Ascending aorta (tissue), 2 donors: Measurements from ENCODE around the gene CIAO2B. TPM values are rescaled to one million over a fixed set of nuclear protein-coding genes. Genes with fewer than 3 reads are reported as not detected.

Source experiments
- DNase-seq, 2 donors: peaks; one replicate each; pipeline ENCODE4 v3.0.0-alpha.2; 2019; ENCODE audit warnings: low spot score in 2 of 2
- H3K27ac ChIP-seq, 2 donors: fragments of 200-600 bp; sonication (generic); one replicate each; pipeline ENCODE4 v1.5.1; 2016 to 2017; ENCODE audit warnings: mild to moderate bottlenecking in 1 of 2
- H3K27me3 ChIP-seq: fragments of 200-600 bp; sonication (generic); one replicate; pipeline ENCODE4 v1.5.1; 2017
- H3K36me3 ChIP-seq, 2 donors: fragments of 200-600 bp; sonication (generic); one replicate each; pipeline ENCODE4 v1.5.1; 2016
- H3K4me1 ChIP-seq, 2 donors: fragments of 200-600 bp; sonication (generic); one replicate each; pipeline ENCODE4 v1.5.1; 2016 to 2017; ENCODE audit warnings: mild to moderate bottlenecking in 1 of 2
- H3K4me3 ChIP-seq, 2 donors: fragments of 200-600 bp; sonication (generic); one replicate each; pipeline ENCODE4 v1.5.1; 2016 to 2017; ENCODE audit warnings: mild to moderate bottlenecking in 1 of 2
- H3K9me3 ChIP-seq, 2 donors: fragments of 200-600 bp; sonication (generic); one replicate each; pipeline ENCODE4 v1.5.1; 2016
- intact Hi-C: fragments of 100-400 bp; cut with DNase I; formaldehyde crosslinking; loops from one replicate; pipeline ENCODE4 v1.15.1; 2023
- total RNA-seq: library from RNA; depleted of rRNA; stranded (reverse); fragments of >200 nt; gene quantifications from one replicate; pipeline ENCODE4 v1.1.0, GENCODE V29; 2016
- TF ChIP-seq, protein P1 (sequence below), 3 experiments: fragments of 200-600 bp in 2 of 3; fragments of 450-650 bp in 1 of 3; sonication (generic) in 2 of 3; IDR thresholded peaks; one replicate each; pipeline ENCODE4 v1.5.1; 2016 to 2019; ENCODE audit warnings: antibody characterized with exemption in 3 of 3, mild to moderate bottlenecking in 1 of 3, moderate library complexity in 1 of 3

Gene CIAO2B
- total RNA-seq, 1 donor from 2014 or later: 255 TPM

DNA sequence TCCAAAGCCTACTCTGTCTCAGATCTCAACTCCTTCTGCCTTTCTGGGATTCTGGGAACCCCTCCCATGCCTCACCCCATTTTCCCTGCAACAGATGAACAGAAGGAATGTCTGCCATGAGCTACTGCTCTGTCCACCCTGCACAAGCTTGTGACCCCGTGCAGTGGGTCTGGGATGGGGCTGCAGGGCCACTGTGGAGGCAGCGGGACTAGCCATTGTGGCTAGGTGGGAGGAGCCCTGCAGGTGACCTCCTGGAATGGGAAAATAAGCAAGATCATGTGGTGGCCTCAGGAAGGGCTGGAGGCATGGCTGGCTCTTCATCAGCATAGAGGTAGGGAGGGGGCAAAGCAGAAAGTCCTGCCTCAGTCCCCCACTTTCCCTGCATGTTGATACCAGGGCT, 40.1 kb downstream of the CIAO2B start:
- H3K4me3 ChIP-seq: no peak overlapping the region
- TF ChIP-seq, protein P1, sequence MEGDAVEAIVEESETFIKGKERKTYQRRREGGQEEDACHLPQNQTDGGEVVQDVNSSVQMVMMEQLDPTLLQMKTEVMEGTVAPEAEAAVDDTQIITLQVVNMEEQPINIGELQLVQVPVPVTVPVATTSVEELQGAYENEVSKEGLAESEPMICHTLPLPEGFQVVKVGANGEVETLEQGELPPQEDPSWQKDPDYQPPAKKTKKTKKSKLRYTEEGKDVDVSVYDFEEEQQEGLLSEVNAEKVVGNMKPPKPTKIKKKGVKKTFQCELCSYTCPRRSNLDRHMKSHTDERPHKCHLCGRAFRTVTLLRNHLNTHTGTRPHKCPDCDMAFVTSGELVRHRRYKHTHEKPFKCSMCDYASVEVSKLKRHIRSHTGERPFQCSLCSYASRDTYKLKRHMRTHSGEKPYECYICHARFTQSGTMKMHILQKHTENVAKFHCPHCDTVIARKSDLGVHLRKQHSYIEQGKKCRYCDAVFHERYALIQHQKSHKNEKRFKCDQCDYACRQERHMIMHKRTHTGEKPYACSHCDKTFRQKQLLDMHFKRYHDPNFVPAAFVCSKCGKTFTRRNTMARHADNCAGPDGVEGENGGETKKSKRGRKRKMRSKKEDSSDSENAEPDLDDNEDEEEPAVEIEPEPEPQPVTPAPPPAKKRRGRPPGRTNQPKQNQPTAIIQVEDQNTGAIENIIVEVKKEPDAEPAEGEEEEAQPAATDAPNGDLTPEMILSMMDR (IDR thresholded peaks at IDR 0.05): no peak

DNA sequence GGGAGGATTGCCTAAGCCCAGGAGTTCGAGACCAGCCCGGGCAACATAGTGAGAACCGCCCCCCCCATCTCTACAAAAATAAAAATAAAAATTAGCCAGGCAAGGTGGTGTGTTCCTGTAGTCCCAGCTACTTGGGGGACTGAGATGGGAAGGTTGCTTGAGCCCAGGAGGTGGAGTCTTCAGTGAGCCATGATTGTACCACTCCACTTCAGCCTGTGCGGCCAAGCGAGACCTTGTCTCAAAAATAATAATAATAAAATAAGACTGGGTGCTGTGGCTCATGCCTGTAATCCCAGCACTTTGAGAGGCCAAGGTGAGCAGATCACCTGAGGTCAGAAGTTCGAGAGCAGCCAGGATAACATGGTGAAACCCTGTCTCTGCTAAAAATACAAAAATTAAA, 42.4 kb downstream of the CIAO2B start:
- no peaks in the 10 kb centered on the region for H3K27me3 ChIP-seq
- H3K4me3 ChIP-seq: no peak overlapping the region
- H3K27ac ChIP-seq: no peak overlapping the region
- peaks cover 0 to 15% of the 10 kb centered on the region in 2 donors for H3K4me1 ChIP-seq
- no peak for DNase-seq
- no peaks in the 10 kb centered on the region for H3K9me3 ChIP-seq
- intact Hi-C loops: no loop called here
- no peaks in the 10 kb centered on the region for H3K36me3 ChIP-seq
- TF ChIP-seq, protein P1 (IDR thresholded peaks at IDR 0.05): no peak

More for the DNA sequence above, 40.1 kb downstream of the CIAO2B start:
- intact Hi-C loops: loop anchor here (2.0 kb wide), 2 partner anchors 53 to 261 kb away; no protein-coding TSS in a partner anchor
- DNase-seq: no peak
- Histone ChIP-seq H3K27me3 (no peaks in the 10 kb centered on the region), H3K4me1 (peaks cover 5 to 28% of the 10 kb centered on the region in 2 donors), H3K9me3 (no peaks in the 10 kb centered on the region), H3K36me3 (no peaks in the 10 kb centered on the region), H3K27ac (no peak overlapping the region)

DNA sequence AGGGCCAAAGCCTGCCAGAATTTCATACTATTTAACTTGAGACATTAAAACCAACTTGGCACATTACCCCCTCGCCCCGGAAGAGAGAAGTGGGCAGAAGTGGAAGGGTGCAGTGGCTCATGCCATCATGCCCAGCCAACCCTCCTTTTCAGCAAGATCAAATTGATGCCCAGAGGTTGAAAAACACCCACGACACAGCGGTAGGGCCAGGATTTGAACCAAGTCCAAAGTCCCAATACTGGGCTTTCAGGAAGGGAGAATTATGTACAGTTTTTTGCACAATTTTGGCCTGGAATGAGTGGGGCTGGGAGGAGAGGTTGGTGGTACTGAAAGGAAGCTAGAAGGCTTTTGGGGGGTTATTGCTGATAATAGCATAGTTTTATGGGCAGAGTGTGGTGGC, 42.8 kb downstream of the CIAO2B start:
- TF ChIP-seq, protein P1 (IDR thresholded peaks at IDR 0.05): no peak
- Histone ChIP-seq H3K36me3 (no peaks in the 10 kb centered on the region), H3K4me3 (no peak overlapping the region), H3K4me1 (peaks cover 0 to 11% of the 10 kb centered on the region in 2 donors), H3K9me3 (no peaks in the 10 kb centered on the region), H3K27ac (no peak overlapping the region), H3K27me3 (no peaks in the 10 kb centered on the region)
- intact Hi-C loops: no loop called here
- no peak for DNase-seq

DNA sequence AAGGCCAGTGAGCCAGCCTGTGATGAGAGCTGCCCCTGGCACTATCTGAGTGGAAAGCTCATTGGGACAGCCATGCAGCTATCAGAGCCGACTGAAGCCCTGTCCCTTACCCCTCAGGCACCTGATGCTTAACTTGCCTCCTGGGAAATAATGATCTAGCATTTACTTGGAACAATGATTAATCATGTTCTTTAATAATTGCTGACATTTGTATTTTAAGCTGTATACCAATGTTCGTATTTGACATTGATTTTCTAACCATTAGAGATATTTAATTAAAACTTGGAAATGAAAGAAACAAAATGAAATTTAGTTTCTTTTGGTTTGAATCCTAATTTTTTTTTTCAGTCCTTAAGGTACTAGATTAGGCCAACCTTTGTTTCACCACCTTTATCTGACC, 43.4 kb downstream of the CIAO2B start:
- no peak for DNase-seq
- intact Hi-C loops: no loop called here
- TF ChIP-seq, protein P1 (IDR thresholded peaks at IDR 0.05): no peak
- Histone ChIP-seq H3K36me3 (peaks cover 0 to under 1% of the 10 kb centered on the region in 2 donors), H3K9me3 (no peaks in the 10 kb centered on the region), H3K27me3 (no peaks in the 10 kb centered on the region), H3K4me3 (no peak overlapping the region), H3K4me1 (peaks cover 0 to 6% of the 10 kb centered on the region in 2 donors), H3K27ac (no peak overlapping the region)

DNA sequence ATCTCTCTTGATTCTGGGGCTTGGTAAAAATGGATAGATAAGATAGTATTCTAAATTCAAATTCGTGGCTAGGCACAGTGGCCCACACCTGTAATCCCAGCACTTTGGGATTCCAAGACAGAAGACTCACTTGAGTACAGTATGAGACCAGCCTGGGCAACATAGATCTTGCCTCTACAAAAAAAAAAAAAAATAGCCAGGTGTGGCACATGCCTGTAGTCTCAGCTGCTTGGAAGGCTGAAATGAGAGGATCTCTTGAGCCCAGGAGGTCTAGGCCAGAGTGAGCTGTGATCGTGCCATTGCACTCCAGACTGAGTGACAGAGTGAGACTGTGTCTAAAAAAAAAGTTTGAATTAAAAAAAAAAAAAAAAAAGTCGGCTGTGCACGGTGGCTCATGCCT, 44.6 kb downstream of the CIAO2B start:
- Histone ChIP-seq H3K36me3 (peaks cover 9 to 12% of the 10 kb centered on the region in 2 donors), H3K27ac (no peak overlapping the region)
- intact Hi-C loops: no loop called here

More for the DNA sequence above, 44.6 kb downstream of the CIAO2B start:
- Histone ChIP-seq H3K4me3 (no peak overlapping the region), H3K4me1 (no peaks in the 10 kb centered on the region), H3K9me3 (no peaks in the 10 kb centered on the region), H3K27me3 (no peaks in the 10 kb centered on the region)
- TF ChIP-seq, protein P1 (IDR thresholded peaks at IDR 0.05): no peak
- DNase-seq: no peak
